Activated naive CD8-positive, alpha-beta T cell treated with anti-CD3 and anti-CD28 coated beads for 36 hours (primary cell): ENCODE results near the gene TMEM19. TPM values are rescaled to one million over a fixed set of nuclear protein-coding genes. Genes with fewer than 3 reads are reported as not detected.
A peak's percentile ranks its signal among the peaks of the same experiment; 100 is the strongest.
"Not testable (repeated sequence)": the region's sequence is repeated elsewhere in the genome, so short reads cannot be mapped to it uniquely, and the experiment has no call there.

Experiments used
- DNase-seq: peaks from one replicate; pipeline ENCODE4 v3.0.0; 2021
- H3K27ac Mint-ChIP-seq: one replicate; pipeline ENCODE4 v1.8.0; 2022; ENCODE audit warnings: mild to moderate bottlenecking, moderate library complexity, mixed read lengths
- H3K27me3 Mint-ChIP-seq: one replicate; pipeline ENCODE4 v1.8.0; 2022; ENCODE audit warnings: mild to moderate bottlenecking, mixed read lengths
- H3K36me3 Mint-ChIP-seq: one replicate; pipeline ENCODE4 v1.8.0; 2021; ENCODE audit warnings: mild to moderate bottlenecking, mixed read lengths
- H3K4me1 Mint-ChIP-seq: one replicate; pipeline ENCODE4 v1.8.0; 2021; ENCODE audit warnings: mixed read lengths
- H3K4me3 Mint-ChIP-seq: one replicate; pipeline ENCODE4 v1.8.0; 2022; ENCODE audit warnings: mild to moderate bottlenecking, moderate library complexity, mixed read lengths
- H3K9me3 Mint-ChIP-seq: one replicate; pipeline ENCODE4 v1.8.0; 2022; ENCODE audit warnings: mixed read lengths
- total RNA-seq, 2 experiments: library from RNA; stranded (reverse); gene quantifications; one replicate each; pipeline ENCODE4 v1.2.3, GENCODE V29; 2021

Gene TMEM19
- total RNA-seq, 2 experiments from 2014 or later, result 16.2 to 21.6 TPM

DNA sequence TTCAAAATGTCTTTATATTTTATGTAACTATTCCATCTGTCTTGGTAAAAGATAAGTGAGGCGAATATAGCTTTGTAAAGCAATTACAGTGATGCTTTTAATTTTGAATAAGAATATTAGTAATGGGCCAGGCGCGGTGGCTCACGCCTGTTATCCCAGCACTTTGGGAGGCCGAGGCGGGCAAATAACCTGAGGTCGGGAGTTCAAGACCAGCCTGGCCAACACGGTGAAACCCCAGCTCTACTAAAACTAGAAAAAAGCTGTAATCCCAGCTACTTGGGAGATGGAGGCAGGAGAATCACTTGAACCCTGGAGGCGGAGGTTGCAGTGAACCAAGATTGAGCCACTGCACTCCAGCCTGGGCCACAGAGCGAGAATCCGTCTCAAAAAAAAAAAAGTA lies 1.3 kb downstream of the TMEM19 start:
- not testable (repeated sequence) for H3K36me3 Mint-ChIP-seq, H3K9me3 Mint-ChIP-seq, H3K27ac Mint-ChIP-seq, H3K27me3 Mint-ChIP-seq, DNase-seq
- peaks cover 25% of the 10 kb centered on the region for H3K4me1 Mint-ChIP-seq
- H3K4me3 Mint-ChIP-seq, result peak overlapping the region; percentile 51

DNA sequence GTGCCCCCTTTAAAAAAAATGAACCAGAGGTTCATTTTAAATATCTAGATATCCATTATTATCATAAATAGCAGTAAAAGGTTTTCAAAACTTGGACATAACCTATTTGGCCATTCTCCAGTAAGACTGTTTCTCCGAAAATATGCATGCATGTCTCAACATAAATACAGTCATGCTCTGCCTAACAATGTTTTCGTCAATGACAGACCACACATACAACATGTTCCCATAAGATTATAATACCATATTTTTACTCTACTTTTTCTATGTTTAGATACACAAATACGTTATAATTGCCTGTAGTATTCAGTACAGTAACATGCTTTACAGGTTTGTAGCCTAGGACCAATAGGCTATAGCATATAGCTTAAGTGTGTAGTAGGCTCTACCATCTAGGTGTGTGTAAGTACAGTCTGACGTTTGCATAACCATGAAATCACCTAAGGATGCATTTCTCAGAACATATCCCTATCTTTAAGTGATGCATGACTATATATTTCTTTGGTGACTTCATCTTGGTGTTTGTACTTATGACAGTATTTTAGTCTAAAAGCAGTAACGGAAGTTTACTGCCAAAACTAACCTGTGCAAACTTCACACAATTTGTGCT lies 3.2 kb downstream of the TMEM19 start:
- no peak for DNase-seq
- no peaks in the 10 kb centered on the region for H3K9me3 Mint-ChIP-seq
- H3K4me3 Mint-ChIP-seq, result no peak overlapping the region
- no peak overlapping the region for H3K27ac Mint-ChIP-seq
- H3K27me3 Mint-ChIP-seq, result no peaks in the 10 kb centered on the region
- peaks cover 30% of the 10 kb centered on the region for H3K4me1 Mint-ChIP-seq
- no peaks in the 10 kb centered on the region for H3K36me3 Mint-ChIP-seq

DNA sequence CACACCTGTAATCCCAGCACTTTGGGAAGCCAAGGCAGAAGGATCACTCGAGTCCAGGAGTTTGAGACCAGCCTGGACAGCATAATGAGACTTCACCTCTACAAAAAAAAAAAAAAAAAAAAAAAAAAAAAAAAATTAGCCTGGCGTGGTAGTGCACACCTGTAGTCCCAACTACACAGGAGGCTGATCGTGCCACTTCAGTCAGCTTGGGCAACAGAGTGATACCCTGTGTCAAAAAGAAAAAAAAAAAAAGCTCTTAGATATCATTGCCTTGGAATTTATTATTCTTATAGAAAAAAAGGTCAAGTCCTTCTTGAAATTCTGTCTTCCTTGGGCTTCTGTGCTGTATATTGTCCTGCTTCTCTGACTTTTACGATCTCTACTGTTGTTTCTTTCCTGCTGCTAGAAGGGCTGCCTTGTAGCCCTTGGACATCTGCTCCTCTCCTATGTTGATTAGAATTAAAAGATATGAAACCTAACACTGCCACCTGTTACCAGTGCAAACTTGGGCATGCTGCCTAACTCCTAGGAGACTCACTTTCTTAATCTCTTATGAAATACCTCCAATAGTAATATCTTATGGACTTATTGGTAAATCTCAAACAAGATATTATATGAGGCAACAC lies 5.7 kb downstream of the TMEM19 start:
- Mint-ChIP-seq H3K9me3 (no peaks in the 10 kb centered on the region), H3K36me3 (no peaks in the 10 kb centered on the region), H3K4me1 (peaks cover 34% of the 10 kb centered on the region), H3K27me3 (no peaks in the 10 kb centered on the region), H3K4me3 (no peak overlapping the region), H3K27ac (no peak overlapping the region)
- no peak for DNase-seq

DNA sequence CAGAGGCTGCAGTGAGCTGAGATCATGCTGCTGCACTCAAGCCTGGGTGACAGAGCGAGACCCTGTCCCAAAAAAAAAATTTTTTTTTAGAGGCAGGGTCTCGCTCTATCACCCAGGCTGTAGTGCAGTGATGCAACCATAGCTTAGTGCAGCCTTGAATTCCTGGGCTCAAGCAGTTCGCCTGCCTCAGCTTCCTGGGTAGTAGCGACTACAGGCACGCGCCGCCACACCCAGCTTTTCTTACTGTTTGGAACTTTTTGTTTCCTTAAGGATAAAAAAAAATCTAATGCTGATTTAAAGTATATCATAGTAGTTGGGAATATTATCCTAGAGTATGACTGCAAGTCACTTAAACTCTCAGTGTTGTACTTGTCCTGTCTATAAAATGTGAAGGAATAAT lies 7.2 kb downstream of the TMEM19 start:
- peaks cover 26% of the 10 kb centered on the region for H3K4me1 Mint-ChIP-seq
- H3K27me3 Mint-ChIP-seq, result no peaks in the 10 kb centered on the region
- H3K4me3 Mint-ChIP-seq, result no peak overlapping the region

DNA sequence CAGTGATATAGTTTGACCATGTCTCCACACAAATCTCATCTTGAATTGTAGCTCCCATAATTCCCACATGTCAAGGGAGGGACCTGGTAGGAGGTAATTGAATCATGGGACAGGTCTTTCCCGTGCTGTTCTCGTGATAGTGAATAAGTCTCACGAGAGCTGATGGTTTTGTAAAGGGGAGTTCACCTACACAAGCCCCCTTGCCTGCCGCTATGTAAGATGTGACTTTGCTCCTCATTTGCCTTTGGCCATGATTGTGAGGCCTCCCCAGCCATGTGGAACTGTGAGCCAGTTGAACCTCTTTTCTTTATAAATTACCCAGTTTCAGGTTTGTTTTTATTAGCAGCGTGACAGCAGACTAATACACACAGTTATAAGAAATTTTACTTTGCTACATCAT lies 7.8 kb downstream of the TMEM19 start:
- H3K9me3 Mint-ChIP-seq, H3K4me3 Mint-ChIP-seq, DNase-seq, H3K27me3 Mint-ChIP-seq, H3K27ac Mint-ChIP-seq, H3K36me3 Mint-ChIP-seq: not testable (repeated sequence)
- H3K4me1 Mint-ChIP-seq, result peaks cover 22% of the 10 kb centered on the region

More for the DNA sequence above, 7.2 kb downstream of the TMEM19 start:
- no peak overlapping the region for H3K27ac Mint-ChIP-seq
- no peak for DNase-seq
- no peaks in the 10 kb centered on the region for H3K9me3 Mint-ChIP-seq
- peaks cover 1% of the 10 kb centered on the region for H3K36me3 Mint-ChIP-seq

DNA sequence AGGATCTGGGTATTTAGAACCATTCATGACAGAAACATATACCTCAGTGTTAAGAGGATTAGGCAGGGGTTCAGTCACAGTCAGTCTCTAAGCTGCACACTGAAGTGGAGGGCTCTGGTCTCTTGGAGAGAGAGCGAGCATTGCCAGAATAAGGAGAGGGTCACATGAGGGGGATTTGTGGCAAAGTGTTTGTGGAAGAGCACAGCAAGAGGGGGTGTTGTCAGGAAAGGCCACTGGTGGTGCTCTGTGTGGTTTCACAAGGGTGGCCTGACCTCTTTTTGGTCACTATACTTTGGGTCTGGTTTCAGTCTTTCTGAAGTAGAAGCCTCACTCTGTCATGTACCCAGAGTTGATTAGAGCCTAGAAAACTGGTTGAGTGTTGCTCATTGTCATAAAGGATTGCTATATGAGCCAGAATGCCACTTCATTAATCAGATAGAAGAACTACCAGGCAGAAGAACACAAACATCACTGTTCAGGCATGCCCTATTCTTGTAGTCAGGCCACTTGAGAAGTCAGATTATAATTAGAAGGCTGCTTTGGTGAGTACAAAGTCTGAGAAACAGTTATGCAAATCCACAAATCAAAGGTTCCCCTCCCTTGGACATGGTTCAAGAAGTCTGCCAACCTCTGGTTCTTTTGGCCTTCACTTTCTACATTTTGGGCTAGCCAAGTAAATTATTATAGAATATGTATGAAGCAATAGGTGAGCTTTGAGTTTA lies 8.4 kb downstream of the TMEM19 start:
- H3K36me3 Mint-ChIP-seq, result peaks cover 2% of the 10 kb centered on the region
- no peaks in the 10 kb centered on the region for H3K27me3 Mint-ChIP-seq
- peak overlapping the region; percentile 16 for H3K27ac Mint-ChIP-seq
- H3K4me1 Mint-ChIP-seq, result peaks cover 16% of the 10 kb centered on the region
- H3K9me3 Mint-ChIP-seq, result no peaks in the 10 kb centered on the region
- no peak for DNase-seq
- no peak overlapping the region for H3K4me3 Mint-ChIP-seq

DNA sequence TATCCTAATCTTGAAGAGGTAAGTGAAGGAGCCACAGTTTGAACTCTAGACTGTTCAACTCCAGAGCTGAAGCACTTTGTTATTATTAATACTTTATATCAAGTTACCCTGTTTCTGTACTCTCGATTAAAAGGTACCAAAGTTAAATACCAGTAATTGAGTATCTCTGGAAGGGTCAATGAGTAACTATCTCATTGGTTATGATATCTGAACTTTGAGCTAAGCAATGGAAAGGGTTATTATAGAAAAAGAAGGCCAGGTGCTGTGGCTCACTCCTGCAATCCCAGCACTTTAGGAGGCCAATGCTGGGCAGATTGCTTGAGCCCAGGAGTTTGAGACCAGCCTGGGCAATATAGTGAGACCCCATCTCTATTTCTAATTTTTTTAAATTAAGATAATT lies 9.9 kb downstream of the TMEM19 start:
- Mint-ChIP-seq H3K27me3 (no peaks in the 10 kb centered on the region), H3K36me3 (peaks cover 6% of the 10 kb centered on the region), H3K9me3 (no peaks in the 10 kb centered on the region), H3K4me3 (no peak overlapping the region), H3K27ac (no peak overlapping the region), H3K4me1 (peaks cover 10% of the 10 kb centered on the region)
- DNase-seq, result no peak

DNA sequence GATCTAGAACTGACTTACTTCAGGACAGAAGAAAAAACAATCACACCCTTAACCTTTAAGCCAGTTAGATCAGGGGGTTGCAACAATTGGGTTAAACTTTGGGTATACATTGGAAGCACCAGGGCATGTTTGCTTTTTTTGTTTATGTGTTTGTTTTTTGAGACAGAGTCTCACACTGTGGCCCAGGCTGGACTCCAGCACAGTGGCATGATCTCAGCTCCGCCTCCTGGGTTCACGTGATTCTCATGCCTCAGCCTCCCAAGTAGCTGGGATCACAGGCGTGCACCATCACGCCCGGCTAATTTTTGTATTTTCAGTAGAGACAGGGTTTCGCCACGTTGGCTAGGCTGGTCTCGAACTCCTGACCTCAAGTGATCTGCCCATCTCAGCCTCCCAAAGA lies 16.3 kb downstream of the TMEM19 start:
- not testable (repeated sequence) for DNase-seq, H3K4me3 Mint-ChIP-seq, H3K36me3 Mint-ChIP-seq, H3K27me3 Mint-ChIP-seq, H3K9me3 Mint-ChIP-seq, H3K4me1 Mint-ChIP-seq, H3K27ac Mint-ChIP-seq

DNA sequence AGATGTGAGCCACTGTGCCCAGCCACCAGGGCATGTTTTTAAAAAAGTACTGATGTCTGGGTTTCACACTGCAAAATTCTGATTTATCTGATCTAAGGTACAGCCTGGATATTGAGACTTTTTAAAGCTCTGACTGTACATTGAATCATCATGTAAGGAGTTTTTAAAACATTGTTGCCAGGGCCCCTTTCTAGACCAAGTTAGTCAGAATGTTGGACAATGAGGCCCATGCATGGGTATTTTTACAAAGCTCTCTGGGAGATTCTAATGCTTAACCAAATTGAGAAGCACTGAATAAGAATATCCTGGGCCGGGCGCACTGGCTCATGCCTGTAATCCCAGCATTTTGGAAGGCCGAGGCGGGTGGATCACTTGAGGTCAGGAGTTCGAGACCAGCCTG lies 16.7 kb downstream of the TMEM19 start:
- no peak overlapping the region for H3K27ac Mint-ChIP-seq
- H3K4me1 Mint-ChIP-seq, result no peaks in the 10 kb centered on the region
- no peaks in the 10 kb centered on the region for H3K27me3 Mint-ChIP-seq
- no peak overlapping the region for H3K4me3 Mint-ChIP-seq
- H3K36me3 Mint-ChIP-seq, result peaks cover 6% of the 10 kb centered on the region
- DNase-seq, result no peak
- no peaks in the 10 kb centered on the region for H3K9me3 Mint-ChIP-seq

DNA sequence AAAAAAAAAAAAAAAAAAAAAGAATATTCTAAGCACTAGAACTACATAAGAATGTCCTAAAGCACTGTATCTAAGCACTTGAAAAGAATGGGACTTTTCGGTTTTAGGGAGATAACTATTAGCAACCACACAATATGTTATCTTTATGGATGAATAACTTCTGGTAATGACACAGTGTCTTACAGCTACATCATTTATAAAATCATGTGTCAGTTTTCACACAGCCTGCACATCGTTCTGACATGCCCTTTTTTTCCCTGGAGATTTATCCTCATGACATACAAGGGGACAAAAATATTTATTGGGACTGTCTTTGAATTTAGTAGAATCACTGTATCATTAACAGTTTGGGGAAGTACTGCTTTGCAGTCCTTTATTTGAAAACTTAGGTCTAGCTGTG lies 17.3 kb downstream of the TMEM19 start:
- Mint-ChIP-seq H3K27ac (no peak overlapping the region), H3K4me1 (no peaks in the 10 kb centered on the region), H3K9me3 (no peaks in the 10 kb centered on the region), H3K27me3 (no peaks in the 10 kb centered on the region), H3K4me3 (no peak overlapping the region), H3K36me3 (peaks cover 4% of the 10 kb centered on the region)
- DNase-seq, result no peak

DNA sequence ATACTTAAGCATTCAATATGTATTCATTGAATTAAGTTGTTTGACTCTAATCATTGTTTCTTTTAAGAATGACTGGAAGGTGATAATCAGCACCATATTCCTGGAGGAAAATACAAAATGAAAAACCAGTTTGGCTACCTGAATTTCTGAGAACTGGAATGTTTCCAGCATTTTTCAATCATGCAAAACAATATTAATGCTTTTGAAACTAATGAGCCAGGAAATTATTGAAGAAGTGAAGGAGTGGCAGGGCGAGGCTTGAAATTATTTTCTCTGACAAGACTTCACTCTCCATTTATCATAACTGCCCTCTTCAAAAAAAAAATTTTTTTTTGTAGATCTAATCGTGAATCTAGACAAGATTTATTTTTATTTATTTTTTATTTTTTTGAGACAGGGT lies 19.0 kb downstream of the TMEM19 start:
- H3K9me3 Mint-ChIP-seq, result no peaks in the 10 kb centered on the region
- H3K27ac Mint-ChIP-seq, result no peak overlapping the region
- H3K36me3 Mint-ChIP-seq, result peaks cover 2% of the 10 kb centered on the region
- no peak for DNase-seq
- H3K4me1 Mint-ChIP-seq, result no peaks in the 10 kb centered on the region
- H3K4me3 Mint-ChIP-seq, result no peak overlapping the region
- H3K27me3 Mint-ChIP-seq, result no peaks in the 10 kb centered on the region

DNA sequence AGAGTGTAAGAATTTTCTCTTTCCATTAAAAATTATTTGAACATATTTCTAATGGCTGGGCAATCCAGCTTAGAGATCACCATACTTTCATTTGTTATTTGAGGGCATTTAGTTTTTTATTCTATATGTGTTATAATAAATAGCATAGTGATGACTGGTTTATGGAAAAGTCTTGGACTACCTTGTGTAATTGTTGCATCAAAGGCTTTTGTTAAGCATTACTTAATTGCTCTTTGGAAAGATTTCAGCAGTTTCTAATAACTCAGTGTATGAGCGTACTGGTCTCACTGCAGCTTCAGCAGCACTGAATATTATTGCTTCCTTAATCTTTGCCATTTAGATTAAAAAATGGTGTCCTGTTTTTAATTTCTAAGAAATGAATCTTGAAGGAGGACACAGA lies 22.8 kb downstream of the TMEM19 start:
- Mint-ChIP-seq H3K36me3 (peaks cover 5% of the 10 kb centered on the region), H3K4me1 (no peaks in the 10 kb centered on the region), H3K4me3 (no peak overlapping the region), H3K27ac (no peak overlapping the region), H3K9me3 (peaks cover 19% of the 10 kb centered on the region), H3K27me3 (no peaks in the 10 kb centered on the region)
- DNase-seq, result no peak

DNA sequence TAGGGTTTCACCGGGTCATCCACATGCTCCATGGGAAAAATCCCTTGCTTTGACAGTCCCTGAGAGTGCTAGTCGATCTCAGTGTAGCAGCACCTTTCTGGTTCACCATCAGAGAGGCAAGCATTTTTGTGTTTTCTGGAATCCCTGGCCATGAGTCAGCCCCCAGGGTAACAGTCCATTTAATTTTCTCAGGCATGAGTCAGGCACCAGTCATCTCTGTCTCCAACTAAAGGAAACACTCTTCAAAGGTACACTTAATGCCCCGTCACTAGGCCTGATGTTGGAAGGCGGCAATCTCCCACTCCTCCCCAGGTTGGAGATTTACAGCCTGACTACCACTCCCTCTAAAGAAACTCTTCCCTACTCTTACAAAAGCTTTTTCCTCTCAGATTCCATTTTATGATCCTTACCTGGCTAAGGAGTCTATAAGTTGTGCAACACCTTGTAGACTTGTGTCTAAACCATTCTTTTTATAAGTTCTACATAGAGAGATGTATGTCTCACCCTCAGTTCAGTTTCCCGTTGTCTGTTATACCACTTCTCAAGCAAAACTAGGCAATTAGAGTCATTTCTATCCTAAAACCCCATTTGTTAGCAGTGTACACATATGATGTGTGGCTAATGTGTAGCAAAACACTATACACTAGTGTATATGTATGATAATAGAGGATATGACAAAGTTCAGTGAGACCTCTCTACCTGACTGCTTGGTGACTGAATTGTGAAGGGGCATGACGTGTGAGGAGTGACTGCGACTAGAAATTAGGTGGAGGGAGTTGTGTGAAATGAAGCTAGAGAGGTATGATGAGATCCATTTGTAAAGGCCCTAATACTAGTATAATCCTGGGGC lies 24.6 kb downstream of the TMEM19 start:
- H3K27me3 Mint-ChIP-seq, result no peaks in the 10 kb centered on the region
- H3K4me3 Mint-ChIP-seq, result no peak overlapping the region
- H3K9me3 Mint-ChIP-seq, result peaks cover 31% of the 10 kb centered on the region
- no peak for DNase-seq
- H3K36me3 Mint-ChIP-seq, result peaks cover 5% of the 10 kb centered on the region
- H3K4me1 Mint-ChIP-seq, result no peaks in the 10 kb centered on the region
- H3K27ac Mint-ChIP-seq, result no peak overlapping the region

DNA sequence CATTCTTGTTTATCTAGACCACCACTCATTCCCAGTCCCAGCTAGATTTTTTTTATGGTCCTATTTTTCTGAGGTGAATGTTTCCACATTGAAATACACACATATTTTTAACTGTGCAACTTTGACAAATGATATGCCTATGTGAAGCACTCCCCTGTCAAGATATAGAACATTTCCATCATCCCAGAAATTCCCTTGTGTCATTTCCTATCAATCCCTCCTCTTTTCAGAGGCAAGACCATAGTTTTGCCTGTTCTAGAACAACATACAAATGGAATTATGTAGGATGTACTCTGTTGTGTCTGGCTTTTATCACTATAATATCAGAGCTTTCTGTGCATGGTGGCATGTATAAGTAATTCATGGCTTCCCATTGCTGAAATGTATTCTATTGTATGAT lies 32.7 kb downstream of the TMEM19 start:
- Mint-ChIP-seq H3K4me3 (no peak overlapping the region), H3K4me1 (no peaks in the 10 kb centered on the region), H3K36me3 (no peaks in the 10 kb centered on the region), H3K27me3 (no peaks in the 10 kb centered on the region), H3K27ac (no peak overlapping the region), H3K9me3 (peaks cover 19% of the 10 kb centered on the region)
- DNase-seq, result no peak

DNA sequence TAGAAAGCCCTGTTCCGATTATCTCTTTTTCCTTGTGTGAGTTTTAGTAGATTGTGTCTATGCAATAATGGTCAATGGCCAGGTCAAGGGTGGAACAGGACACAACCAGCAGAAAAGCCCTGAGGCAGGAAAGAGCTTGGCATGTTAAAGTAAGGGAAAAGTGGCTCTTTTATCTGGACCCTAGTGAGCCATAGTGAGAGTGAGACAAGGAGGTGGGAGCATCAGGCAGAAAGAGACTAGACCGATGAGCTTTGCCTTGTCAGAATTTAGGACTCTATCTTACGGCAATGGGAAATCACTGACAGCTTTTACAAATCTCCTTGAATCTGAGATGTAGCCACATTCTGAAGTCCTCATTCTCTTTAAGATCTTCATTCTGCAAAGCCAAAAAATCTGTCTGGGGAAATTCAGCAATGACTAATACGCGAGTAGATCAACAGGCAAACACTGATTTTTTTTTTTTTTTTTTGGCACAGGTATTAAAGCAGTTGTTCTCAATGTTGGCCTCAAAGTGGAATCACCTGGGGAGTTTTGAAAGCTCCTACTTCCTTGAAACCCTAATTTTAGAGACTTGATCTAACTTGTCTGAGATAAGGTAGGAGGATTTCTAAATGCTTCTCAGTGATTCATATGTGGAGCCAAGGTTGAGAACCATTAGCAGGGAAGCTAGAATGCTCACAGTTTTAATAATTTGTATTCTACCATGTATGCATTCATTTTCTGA lies 33.9 kb downstream of the TMEM19 start:
- Mint-ChIP-seq H3K27ac (no peak overlapping the region), H3K27me3 (no peaks in the 10 kb centered on the region), H3K9me3 (peaks cover 11% of the 10 kb centered on the region), H3K4me3 (no peak overlapping the region), H3K4me1 (no peaks in the 10 kb centered on the region), H3K36me3 (no peaks in the 10 kb centered on the region)
- DNase-seq, result no peak
